Fibroblast of pulmonary artery (primary cell): Measurements from ENCODE around the gene CA14.
"Not testable (repeated sequence)": the region's sequence is repeated elsewhere in the genome, so short reads cannot be mapped to it uniquely, and the experiment has no call there.

ENCODE experiments used
- DNase-seq: peaks from one replicate; pipeline ENCODE4 v3.0.0-alpha.2; 2010; ENCODE audit warnings: low read depth
- H3K4me3 ChIP-seq: replicated peaks from 2 replicates; pipeline ENCODE4 v1.5.1; 2011; ENCODE audit warnings: low read depth, mild to moderate bottlenecking, control low read depth, low read length, moderate library complexity
- CTCF ChIP-seq: IDR thresholded peaks from 2 replicates; pipeline ENCODE4 v1.5.1; 2011; ENCODE audit warnings: mild to moderate bottlenecking, control low read depth, low read length, inconsistent platforms; ENCODE audit errors: missing control alignments

Gene CA14

DNA sequence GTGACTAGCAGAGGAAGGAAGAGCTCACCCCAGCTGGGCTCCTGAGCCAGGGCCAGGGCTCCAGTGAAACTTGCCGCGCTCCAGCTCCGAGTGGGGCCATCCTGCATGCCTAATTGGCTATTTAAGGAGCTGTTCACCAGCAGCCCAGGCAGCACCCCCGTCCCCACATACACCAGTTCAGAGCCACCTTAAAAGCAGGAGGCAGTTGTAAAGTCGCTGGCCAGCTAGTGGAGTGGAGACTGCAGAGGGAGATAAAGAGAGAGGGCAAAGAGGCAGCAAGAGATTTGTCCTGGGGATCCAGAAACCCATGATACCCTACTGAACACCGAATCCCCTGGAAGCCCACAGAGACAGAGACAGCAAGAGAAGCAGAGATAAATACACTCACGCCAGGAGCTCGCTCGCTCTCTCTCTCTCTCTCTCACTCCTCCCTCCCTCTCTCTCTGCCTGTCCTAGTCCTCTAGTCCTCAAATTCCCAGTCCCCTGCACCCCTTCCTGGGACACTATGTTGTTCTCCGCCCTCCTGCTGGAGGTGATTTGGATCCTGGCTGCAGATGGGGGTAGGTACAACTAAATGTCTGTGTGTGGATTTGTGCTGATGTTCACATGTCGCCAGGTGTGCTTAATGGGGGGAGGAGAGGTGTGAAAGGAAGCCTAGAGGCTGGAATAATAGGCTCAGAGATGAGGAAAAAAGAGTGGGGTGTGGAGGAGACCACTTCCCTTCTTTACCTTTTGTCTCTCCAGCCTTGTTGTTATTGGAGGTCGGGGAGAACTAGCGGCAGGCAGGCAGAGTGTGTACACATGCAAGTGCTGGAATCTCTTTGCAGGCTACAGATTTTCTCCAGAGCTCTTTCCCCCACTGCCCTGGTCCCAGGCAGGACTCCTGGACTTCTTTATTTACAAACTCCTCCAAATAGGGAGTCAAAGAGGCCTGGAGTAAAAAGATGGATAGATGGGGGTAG, at the start of gene CA14:
CA14 (plus strand) TSS at position 151 of the 962 bp plus-strand sequence; CDS start at position 506, 355 bp downstream.
- no peak for TF ChIP-seq CTCF
- H3K4me3 ChIP-seq: no peak within 1 kb of the TSS
- no peak for DNase-seq

- DNase-seq, H3K4me3 ChIP-seq: not testable (repeated sequence)
Observed at GRCh38 chr1:150208460-150208859, 49.1 kb upstream of the CA14 start.

- TF ChIP-seq CTCF: no peak
- DNase-seq: no peak
- no peak overlapping the region for H3K4me3 ChIP-seq
Observed at GRCh38 chr1:150210091-150210490, 47.5 kb upstream of the CA14 start.

DNA sequence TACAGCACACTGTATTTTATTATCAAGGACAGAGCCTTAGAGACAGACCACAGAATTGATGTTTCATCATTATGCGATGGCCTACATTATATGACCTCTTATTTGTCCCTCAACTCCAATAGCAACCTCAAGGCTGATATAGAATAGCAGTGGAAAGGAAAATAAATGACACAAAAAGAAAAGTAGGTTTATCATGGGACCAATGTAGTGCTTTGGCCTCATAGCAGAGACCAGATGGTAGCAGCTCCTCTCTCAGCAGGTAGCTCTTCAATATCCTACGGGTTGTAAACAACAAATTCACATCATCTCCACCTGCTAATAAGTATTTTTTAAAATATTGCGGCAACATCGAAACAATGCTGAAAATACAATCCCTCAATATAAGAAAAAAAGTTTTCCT, 46.9 kb upstream of the CA14 start:
- DNase-seq: no peak
- H3K4me3 ChIP-seq: no peak overlapping the region
- TF ChIP-seq CTCF: no peak

DNA sequence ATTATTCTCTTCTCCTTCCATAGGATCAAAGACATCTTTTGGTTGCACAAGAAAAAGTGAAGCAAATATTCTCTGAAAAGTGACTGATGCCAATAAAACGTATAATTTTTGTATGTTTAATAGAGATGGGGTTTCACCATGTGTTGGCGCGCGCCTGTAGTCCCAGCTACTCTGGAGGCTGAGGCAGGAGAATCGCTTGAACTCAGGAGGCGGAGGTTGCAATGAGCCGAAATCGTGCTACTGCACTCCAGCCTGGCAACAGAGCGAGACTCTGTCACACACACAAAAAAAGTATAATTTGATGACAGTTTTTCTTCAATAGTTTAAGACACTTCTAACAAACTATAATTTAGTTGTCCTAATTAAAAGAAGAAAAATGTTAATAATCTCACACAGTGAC, 45.5 kb upstream of the CA14 start:
- no peak for TF ChIP-seq CTCF
- DNase-seq: no peak
- H3K4me3 ChIP-seq: no peak overlapping the region

GRCh38 chr1:150213170-150214098, 44.1 kb upstream of the CA14 start:
- peak overlapping the region; percentile 59 for H3K4me3 ChIP-seq
- peak; percentile 95 for DNase-seq
- peak; percentile 26 for TF ChIP-seq CTCF

GRCh38 chr1:150214099-150214756, 43.3 kb upstream of the CA14 start:
- DNase-seq: peak; percentile 12
- peak overlapping the region; percentile 59 for H3K4me3 ChIP-seq

DNA sequence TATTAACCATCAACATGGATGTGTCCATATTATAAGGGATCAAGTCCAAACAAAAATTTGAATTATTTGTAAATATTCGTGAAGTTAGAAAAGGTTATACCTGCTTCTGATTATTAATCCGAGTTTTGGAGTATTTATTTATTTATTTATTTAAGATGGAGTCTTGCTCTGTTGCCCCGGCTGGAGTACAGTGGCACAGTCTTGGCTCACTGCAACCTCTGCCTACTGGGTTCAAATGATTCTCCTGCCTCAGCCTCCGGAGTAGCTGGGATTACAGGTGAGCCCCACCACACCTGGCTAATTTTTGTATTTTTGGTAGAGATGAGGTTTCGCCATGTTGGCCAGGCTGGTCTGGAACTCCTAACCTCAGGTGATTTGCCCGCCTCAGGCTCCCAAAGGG, 41.7 kb upstream of the CA14 start:
- DNase-seq, H3K4me3 ChIP-seq: not testable (repeated sequence)
